H54 (cell line): Measurements from ENCODE around the gene CHFR.
A peak's percentile ranks its signal among the peaks of the same experiment; 100 is the strongest.
"Not testable (repeated sequence)": the region's sequence is repeated elsewhere in the genome, so short reads cannot be mapped to it uniquely, and the experiment has no call there.

ENCODE experiments used
- DNase-seq: peaks from one replicate; pipeline ENCODE4 v3.0.0; 2011; ENCODE audit warnings: low spot score, mixed read lengths; ENCODE audit not compliant: insufficient read length
- FAIRE-seq: peaks from 3 replicates; lab custom pipeline; 2011; peaks lifted over from hg19 to GRCh38; lab: Jason Lieb, UNC
- POLR2A ChIP-seq: IDR thresholded peaks from 2 replicates; pipeline ENCODE4 v1.6.1; 2011; ENCODE audit warnings: low read depth, mild to moderate bottlenecking, low read length

The CHFR gene

GRCh38 chr12:132840536-132840935 lies 46.9 kb downstream of the CHFR start:
- no peak for TF ChIP-seq POLR2A
- FAIRE-seq, result no peak
- DNase-seq, result no peak

GRCh38 chr12:132839558-132840235 lies 47.7 kb downstream of the CHFR start:
- FAIRE-seq, result no peak

GRCh38 chr12:132838410-132839080 lies 48.9 kb downstream of the CHFR start:
- DNase-seq (no peak), FAIRE-seq (no peak)
- TF ChIP-seq POLR2A, result no peak

More at GRCh38 chr12:132839558-132840235, 47.7 kb downstream of the CHFR start:
- no peak for DNase-seq
- no peak for TF ChIP-seq POLR2A

GRCh38 chr12:132837693-132838409 lies 49.6 kb downstream of the CHFR start:
- no peak for TF ChIP-seq POLR2A
- no peak for FAIRE-seq
- no peak for DNase-seq

- DNase-seq, result no peak
- FAIRE-seq, result no peak
- TF ChIP-seq POLR2A, result no peak
These were observed 50.5 kb downstream of the CHFR start for GRCh38 chr12:132836795-132837331.

GRCh38 chr12:132836230-132836629 lies 51.2 kb downstream of the CHFR start:
- DNase-seq, FAIRE-seq: not testable (repeated sequence)

GRCh38 chr12:132835076-132836025 lies 52.1 kb downstream of the CHFR start:
- TF ChIP-seq POLR2A, result no peak
- no peak for FAIRE-seq
- DNase-seq, result no peak

- FAIRE-seq, result no peak
- no peak for DNase-seq
These were observed 53.2 kb downstream of the CHFR start for GRCh38 chr12:132834181-132834711.

GRCh38 chr12:132833341-132833740 lies 54.1 kb downstream of the CHFR start:
- DNase-seq (no peak), FAIRE-seq (no peak)
- TF ChIP-seq POLR2A, result no peak

More at GRCh38 chr12:132834181-132834711, 53.2 kb downstream of the CHFR start:
- no peak for TF ChIP-seq POLR2A

GRCh38 chr12:132831771-132832170 lies 55.6 kb downstream of the CHFR start:
- DNase-seq (no peak), FAIRE-seq (no peak)
- TF ChIP-seq POLR2A, result no peak

- FAIRE-seq (no peak), DNase-seq (peak; percentile 97)
- TF ChIP-seq POLR2A, result peak; percentile 48
These were observed 58.5 kb downstream of the CHFR start, which contains the start of gene GOLGA3 for GRCh38 chr12:132828706-132829534. GOLGA3 (minus strand) TSS chr12:132828869; CDS start chr12:132822128, 6,741 bp downstream.
